Liver (tissue), 9 donors: Measurements from ENCODE around the gene SPTBN2. TPM values are rescaled to one million over a fixed set of nuclear protein-coding genes. Genes with fewer than 3 reads are reported as not detected.

Experiments used
- DNase-seq: peaks from one replicate; pipeline ENCODE4 v3.0.0-alpha.2; 2017; ENCODE audit warnings: low spot score
- H3K27ac ChIP-seq, 2 donors: one replicate each; pipeline ENCODE4 v1.7.0; 2013; ENCODE audit warnings: inconsistent platforms in 2 of 2, low read length in 2 of 2, control low read depth in 1 of 2, low read depth in 1 of 2, mild to moderate bottlenecking in 1 of 2
- H3K27me3 ChIP-seq, 4 donors: one replicate each; pipeline versions ENCODE4 v1.6.1 to v1.7.0; 2013; ENCODE audit warnings: low read length in 3 of 4, inconsistent platforms in 1 of 4, mild to moderate bottlenecking in 1 of 4, moderate library complexity in 1 of 4; ENCODE audit not compliant: control insufficient read depth in 4 of 4, insufficient read depth in 4 of 4
- H3K36me3 ChIP-seq, 4 donors: one replicate each; pipeline versions ENCODE4 v1.6.1 to v1.7.0; 2013; ENCODE audit warnings: low read length in 3 of 4, mild to moderate bottlenecking in 3 of 4, low read depth in 1 of 4, moderate library complexity in 1 of 4; ENCODE audit not compliant: control insufficient read depth in 4 of 4, insufficient read depth in 3 of 4
- H3K4me1 ChIP-seq, 4 donors: one replicate each; pipeline versions ENCODE4 v1.6.1 to v1.7.0; 2013; ENCODE audit warnings: low read length in 3 of 4, mild to moderate bottlenecking in 3 of 4, moderate library complexity in 1 of 4; ENCODE audit not compliant: control insufficient read depth in 4 of 4, insufficient read depth in 4 of 4
- H3K4me3 ChIP-seq, 3 donors: one replicate each; pipeline versions ENCODE4 v1.6.1 to v1.7.0; 2013; ENCODE audit warnings: low read length in 3 of 3, control low read depth in 1 of 3, low read depth in 1 of 3, mild to moderate bottlenecking in 1 of 3
- H3K9ac ChIP-seq, 2 donors: one replicate each; pipeline ENCODE4 v1.7.0; 2013; ENCODE audit warnings: low read length in 2 of 2, mild to moderate bottlenecking in 2 of 2, moderate library complexity in 2 of 2, control low read depth in 1 of 2, low read depth in 1 of 2
- H3K9me3 ChIP-seq, 4 donors: one replicate each; pipeline versions ENCODE4 v1.6.1 to v1.7.0; 2013; ENCODE audit warnings: low read length in 3 of 4; ENCODE audit not compliant: control insufficient read depth in 4 of 4
- EGR1 ChIP-seq, 2 donors: IDR thresholded peaks; 2 replicates each; pipeline ENCODE4 v1.6.1; 2016 to 2018; ENCODE audit warnings: antibody characterized with exemption in 2 of 2, low read depth in 2 of 2
- FOXA1 ChIP-seq: IDR thresholded peaks from 2 replicates; pipeline ENCODE4 v1.6.1; 2016; ENCODE audit warnings: antibody characterized with exemption
- FOXA2 ChIP-seq: IDR thresholded peaks from 2 replicates; pipeline ENCODE4 v1.6.1; 2016; ENCODE audit warnings: antibody characterized with exemption
- GABPA ChIP-seq, 2 donors: IDR thresholded peaks in 1 of 2; conservative IDR thresholded peaks in 1 of 2; 2 replicates each; pipeline ENCODE4 v1.6.1; 2016; ENCODE audit warnings: antibody characterized with exemption in 2 of 2, mild to moderate bottlenecking in 1 of 2, moderate library complexity in 1 of 2
- HNF4A ChIP-seq, 2 donors: conservative IDR thresholded peaks; 2 replicates each; pipeline ENCODE4 v1.6.1; 2016; ENCODE audit warnings: antibody characterized with exemption in 2 of 2, mild to moderate bottlenecking in 2 of 2
- HNF4G ChIP-seq: IDR thresholded peaks from 2 replicates; pipeline ENCODE4 v1.6.1; 2016; ENCODE audit warnings: antibody characterized with exemption
- JUND ChIP-seq, 2 donors: IDR thresholded peaks; 2 replicates each; pipeline ENCODE4 v1.6.1; 2016; ENCODE audit warnings: antibody characterized with exemption in 2 of 2
- NR2F2 ChIP-seq: IDR thresholded peaks from 2 replicates; pipeline ENCODE4 v1.6.1; 2016; ENCODE audit warnings: antibody characterized with exemption
- RAD21 ChIP-seq, 2 donors: IDR thresholded peaks; 2 replicates each; pipeline ENCODE4 v1.6.1; 2016; ENCODE audit warnings: antibody characterized with exemption in 2 of 2, mild to moderate bottlenecking in 2 of 2
- RXRA ChIP-seq, 2 donors: IDR thresholded peaks; 2 replicates each; pipeline ENCODE4 v1.6.1; 2017 to 2018; ENCODE audit warnings: antibody characterized with exemption in 2 of 2, mild to moderate bottlenecking in 1 of 2
- SP1 ChIP-seq: IDR thresholded peaks from 2 replicates; pipeline ENCODE4 v1.6.1; 2018; ENCODE audit warnings: antibody characterized with exemption, mild to moderate bottlenecking
- TAF1 ChIP-seq: conservative IDR thresholded peaks from 2 replicates; pipeline ENCODE4 v1.6.1; 2016; ENCODE audit warnings: antibody characterized with exemption, mild to moderate bottlenecking
- YY1 ChIP-seq: IDR thresholded peaks from 2 replicates; pipeline ENCODE4 v1.6.1; 2016; ENCODE audit warnings: antibody characterized with exemption, mild to moderate bottlenecking
- WGBS: extraction: QIAGEN DNeasy Blood & Tissue Kit; methylation state at CpG from one replicate; pipeline ENCODE4 v1.1.7; 2013; 5-methylcytosine and 5-hydroxymethylcytosine counted together
- polyA plus RNA-seq, 2 donors: library from polyadenylated mRNA; stranded (reverse) in 1 of 2; unstranded in 1 of 2; fragments of 200-250 nt in 1 of 2; fragments of >200 nt in 1 of 2; fragmentation: Nextera tagmentation in 1 of 2; extraction: Ambion mirVana in 1 of 2; gene quantifications; one replicate each; pipeline versions ENCODE4 v1.2.1 to v1.2.3, GENCODE V29; 2013 to 2015
- total RNA-seq, 2 donors: library from RNA; depleted of rRNA; stranded (reverse); fragments of >200 nt; gene quantifications; one replicate each; pipeline ENCODE4 v1.2.3, GENCODE V29; 2014
- TF ChIP-seq, protein P1 (sequence below): IDR thresholded peaks from 2 replicates; pipeline ENCODE4 v1.6.1; 2016; ENCODE audit warnings: antibody characterized with exemption, mild to moderate bottlenecking
- TF ChIP-seq, protein P2 (sequence below): IDR thresholded peaks from 2 replicates; pipeline ENCODE4 v1.6.1; 2016; ENCODE audit warnings: antibody characterized with exemption
- TF ChIP-seq, protein P3 (sequence below): IDR thresholded peaks from 2 replicates; pipeline ENCODE4 v1.6.1; 2016; ENCODE audit warnings: antibody characterized with exemption
- TF ChIP-seq, protein P4 (sequence below): fragments of 150-350 bp; IDR thresholded peaks from 2 replicates; pipeline ENCODE4 v1.5.1; 2017; ENCODE audit warnings: improper control_type of control experiment, low read depth, low read length; ENCODE audit not compliant: missing input control
- TF ChIP-seq, protein P5 (sequence below): IDR thresholded peaks from 2 replicates; pipeline ENCODE4 v1.6.1; 2016; ENCODE audit warnings: antibody characterized with exemption
- donor health status: healthy.
- donor health status: healthy.
- donor health status: healthy.
- donor health status: healthy.
- donor health status: healthy.

SPTBN2 gene
- total and polyA plus RNA-seq, 4 donors, result 9.6 to 103 (median 22.6) TPM

DNA sequence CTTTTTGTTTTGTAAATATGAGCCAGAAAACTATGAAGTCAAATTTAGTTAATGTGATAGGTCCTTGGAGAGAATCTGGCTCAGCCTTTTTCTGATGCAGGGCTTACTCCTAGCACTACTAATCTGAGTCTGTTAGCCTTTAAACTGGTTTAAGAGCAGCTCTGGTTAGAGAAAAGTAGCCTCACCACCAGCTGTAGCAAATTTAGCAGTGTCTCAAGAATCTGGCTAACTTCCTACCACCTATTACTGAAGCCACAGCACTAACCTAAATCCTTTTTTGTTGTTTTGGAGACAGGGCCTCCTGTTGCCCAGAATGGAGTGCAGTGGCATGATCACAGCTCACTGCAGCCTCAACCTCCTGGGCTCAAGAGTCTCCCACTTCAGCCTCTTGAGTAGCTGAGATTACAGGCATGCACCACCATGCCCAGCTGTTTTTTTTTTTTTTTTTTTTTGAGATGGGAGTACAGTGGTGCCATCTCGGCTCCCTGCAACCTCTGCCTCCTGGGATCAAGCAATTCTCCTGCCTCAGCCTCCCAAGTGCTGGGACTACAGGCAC is 65.2 kb downstream of the SPTBN2 start:
- TF ChIP-seq YY1 (no peak), TAF1 (no peak), HNF4A (conservative IDR thresholded peaks at IDR 0.05) (no peak), SP1 (no peak), EGR1 (IDR thresholded peaks at IDR 0.05; ENCODE audit: low read depth in 2 of 2) (no peak), GABPA (IDR thresholded peaks at IDR 0.05 in 1 of 2, conservative IDR thresholded peaks at IDR 0.05 in 1 of 2) (no peak), JUND (IDR thresholded peaks at IDR 0.05) (no peak), FOXA1 (no peak), FOXA2 (no peak), RAD21 (IDR thresholded peaks at IDR 0.05) (no peak), HNF4G (no peak), RXRA (IDR thresholded peaks at IDR 0.05) (no peak), NR2F2 (no peak)
- TF ChIP-seq, protein P1, sequence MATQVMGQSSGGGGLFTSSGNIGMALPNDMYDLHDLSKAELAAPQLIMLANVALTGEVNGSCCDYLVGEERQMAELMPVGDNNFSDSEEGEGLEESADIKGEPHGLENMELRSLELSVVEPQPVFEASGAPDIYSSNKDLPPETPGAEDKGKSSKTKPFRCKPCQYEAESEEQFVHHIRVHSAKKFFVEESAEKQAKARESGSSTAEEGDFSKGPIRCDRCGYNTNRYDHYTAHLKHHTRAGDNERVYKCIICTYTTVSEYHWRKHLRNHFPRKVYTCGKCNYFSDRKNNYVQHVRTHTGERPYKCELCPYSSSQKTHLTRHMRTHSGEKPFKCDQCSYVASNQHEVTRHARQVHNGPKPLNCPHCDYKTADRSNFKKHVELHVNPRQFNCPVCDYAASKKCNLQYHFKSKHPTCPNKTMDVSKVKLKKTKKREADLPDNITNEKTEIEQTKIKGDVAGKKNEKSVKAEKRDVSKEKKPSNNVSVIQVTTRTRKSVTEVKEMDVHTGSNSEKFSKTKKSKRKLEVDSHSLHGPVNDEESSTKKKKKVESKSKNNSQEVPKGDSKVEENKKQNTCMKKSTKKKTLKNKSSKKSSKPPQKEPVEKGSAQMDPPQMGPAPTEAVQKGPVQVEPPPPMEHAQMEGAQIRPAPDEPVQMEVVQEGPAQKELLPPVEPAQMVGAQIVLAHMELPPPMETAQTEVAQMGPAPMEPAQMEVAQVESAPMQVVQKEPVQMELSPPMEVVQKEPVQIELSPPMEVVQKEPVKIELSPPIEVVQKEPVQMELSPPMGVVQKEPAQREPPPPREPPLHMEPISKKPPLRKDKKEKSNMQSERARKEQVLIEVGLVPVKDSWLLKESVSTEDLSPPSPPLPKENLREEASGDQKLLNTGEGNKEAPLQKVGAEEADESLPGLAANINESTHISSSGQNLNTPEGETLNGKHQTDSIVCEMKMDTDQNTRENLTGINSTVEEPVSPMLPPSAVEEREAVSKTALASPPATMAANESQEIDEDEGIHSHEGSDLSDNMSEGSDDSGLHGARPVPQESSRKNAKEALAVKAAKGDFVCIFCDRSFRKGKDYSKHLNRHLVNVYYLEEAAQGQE, result no peak
- TF ChIP-seq, protein P2, sequence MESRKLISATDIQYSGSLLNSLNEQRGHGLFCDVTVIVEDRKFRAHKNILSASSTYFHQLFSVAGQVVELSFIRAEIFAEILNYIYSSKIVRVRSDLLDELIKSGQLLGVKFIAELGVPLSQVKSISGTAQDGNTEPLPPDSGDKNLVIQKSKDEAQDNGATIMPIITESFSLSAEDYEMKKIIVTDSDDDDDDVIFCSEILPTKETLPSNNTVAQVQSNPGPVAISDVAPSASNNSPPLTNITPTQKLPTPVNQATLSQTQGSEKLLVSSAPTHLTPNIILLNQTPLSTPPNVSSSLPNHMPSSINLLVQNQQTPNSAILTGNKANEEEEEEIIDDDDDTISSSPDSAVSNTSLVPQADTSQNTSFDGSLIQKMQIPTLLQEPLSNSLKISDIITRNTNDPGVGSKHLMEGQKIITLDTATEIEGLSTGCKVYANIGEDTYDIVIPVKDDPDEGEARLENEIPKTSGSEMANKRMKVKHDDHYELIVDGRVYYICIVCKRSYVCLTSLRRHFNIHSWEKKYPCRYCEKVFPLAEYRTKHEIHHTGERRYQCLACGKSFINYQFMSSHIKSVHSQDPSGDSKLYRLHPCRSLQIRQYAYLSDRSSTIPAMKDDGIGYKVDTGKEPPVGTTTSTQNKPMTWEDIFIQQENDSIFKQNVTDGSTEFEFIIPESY, result no peak
- TF ChIP-seq, protein P3, sequence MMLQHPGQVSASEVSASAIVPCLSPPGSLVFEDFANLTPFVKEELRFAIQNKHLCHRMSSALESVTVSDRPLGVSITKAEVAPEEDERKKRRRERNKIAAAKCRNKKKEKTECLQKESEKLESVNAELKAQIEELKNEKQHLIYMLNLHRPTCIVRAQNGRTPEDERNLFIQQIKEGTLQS, result no peak
- TF ChIP-seq, protein P4, sequence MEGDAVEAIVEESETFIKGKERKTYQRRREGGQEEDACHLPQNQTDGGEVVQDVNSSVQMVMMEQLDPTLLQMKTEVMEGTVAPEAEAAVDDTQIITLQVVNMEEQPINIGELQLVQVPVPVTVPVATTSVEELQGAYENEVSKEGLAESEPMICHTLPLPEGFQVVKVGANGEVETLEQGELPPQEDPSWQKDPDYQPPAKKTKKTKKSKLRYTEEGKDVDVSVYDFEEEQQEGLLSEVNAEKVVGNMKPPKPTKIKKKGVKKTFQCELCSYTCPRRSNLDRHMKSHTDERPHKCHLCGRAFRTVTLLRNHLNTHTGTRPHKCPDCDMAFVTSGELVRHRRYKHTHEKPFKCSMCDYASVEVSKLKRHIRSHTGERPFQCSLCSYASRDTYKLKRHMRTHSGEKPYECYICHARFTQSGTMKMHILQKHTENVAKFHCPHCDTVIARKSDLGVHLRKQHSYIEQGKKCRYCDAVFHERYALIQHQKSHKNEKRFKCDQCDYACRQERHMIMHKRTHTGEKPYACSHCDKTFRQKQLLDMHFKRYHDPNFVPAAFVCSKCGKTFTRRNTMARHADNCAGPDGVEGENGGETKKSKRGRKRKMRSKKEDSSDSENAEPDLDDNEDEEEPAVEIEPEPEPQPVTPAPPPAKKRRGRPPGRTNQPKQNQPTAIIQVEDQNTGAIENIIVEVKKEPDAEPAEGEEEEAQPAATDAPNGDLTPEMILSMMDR, result no peak
- TF ChIP-seq, protein P5, sequence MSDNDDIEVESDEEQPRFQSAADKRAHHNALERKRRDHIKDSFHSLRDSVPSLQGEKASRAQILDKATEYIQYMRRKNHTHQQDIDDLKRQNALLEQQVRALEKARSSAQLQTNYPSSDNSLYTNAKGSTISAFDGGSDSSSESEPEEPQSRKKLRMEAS, result no peak
- H3K9me3 ChIP-seq, result no peaks in the 10 kb centered on the region
- no peak overlapping the region for H3K9ac ChIP-seq
- H3K4me1 ChIP-seq, result no peaks in the 10 kb centered on the region
- H3K36me3 ChIP-seq, result peaks cover 6 to 33% (median 26%) of the 10 kb centered on the region in 4 donors
- 100% methylated on average over 1 of the region's 1 CpG for WGBS
- H3K27me3 ChIP-seq, result no peaks in the 10 kb centered on the region
- no peak for DNase-seq
- H3K4me3 ChIP-seq, result no peak overlapping the region
- H3K27ac ChIP-seq, result no peak overlapping the region
